Fibroblast of skin of right biceps (primary cell): ENCODE data around the gene HAAO.

ENCODE experiments used
- DNase-seq: peaks from one replicate; pipeline ENCODE4 v3.0.0-alpha.2; 2013

The HAAO gene

GRCh38 chr2:42767080-42767898 is 25.1 kb downstream of the HAAO start:
- DNase-seq: no peak

GRCh38 chr2:42765686-42766085 is 26.7 kb downstream of the HAAO start:
- DNase-seq: no peak

DNA sequence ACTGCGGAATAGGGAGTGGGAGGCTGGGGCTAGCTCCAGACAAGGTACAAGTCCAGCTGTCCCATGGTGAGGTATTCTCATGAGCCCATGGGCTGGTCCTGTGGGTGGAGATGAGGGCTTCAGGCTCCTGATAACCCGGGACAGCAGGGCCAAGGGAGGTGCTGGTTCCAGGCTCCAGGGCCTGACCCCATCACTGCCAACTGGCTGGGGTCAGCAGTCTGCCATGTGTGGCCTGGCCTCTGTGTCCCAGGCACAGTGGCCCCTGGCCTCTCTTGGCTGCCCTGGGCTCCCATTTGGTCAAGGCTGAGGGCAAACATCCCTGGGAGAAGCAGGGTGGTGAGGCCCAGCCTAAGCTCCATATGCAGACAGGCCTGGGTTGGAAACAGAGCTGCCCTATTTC is 27.5 kb downstream of the HAAO start:
- no peak for DNase-seq

GRCh38 chr2:42764096-42764495 is 28.3 kb downstream of the HAAO start, which contains the start of gene OXER1:
Gene OXER1 (minus strand): TSS chr2:42764135. CDS start chr2:42764062, 73 bp downstream.
- DNase-seq: no peak

GRCh38 chr2:42762823-42763804 is 29.3 kb downstream of the HAAO start:
- no peak for DNase-seq

GRCh38 chr2:42762155-42762554 is 30.2 kb downstream of the HAAO start:
- no peak for DNase-seq

GRCh38 chr2:42761554-42761953 is 30.8 kb downstream of the HAAO start:
- no peak for DNase-seq

DNA sequence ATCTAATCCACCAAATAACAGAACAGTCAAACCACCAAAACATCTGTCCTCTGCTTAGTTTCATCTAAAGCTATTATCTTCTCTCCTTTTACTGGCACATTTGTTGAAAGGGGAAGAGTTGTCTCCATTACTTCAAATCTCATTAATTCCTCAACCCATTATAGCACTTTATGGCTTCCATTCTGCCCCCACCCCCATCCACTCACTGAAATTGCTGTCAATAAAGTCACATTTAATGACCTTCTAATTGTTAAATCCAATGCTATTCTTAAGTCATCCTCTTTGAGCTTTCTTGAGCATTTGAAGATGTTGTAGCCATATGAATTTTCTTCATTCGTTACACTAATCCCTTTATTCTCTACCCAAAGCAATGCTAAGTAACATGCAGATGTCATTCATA is 33.6 kb downstream of the HAAO start:
- no peak for DNase-seq

GRCh38 chr2:42757981-42758740 is 34.2 kb downstream of the HAAO start:
- DNase-seq: no peak

- no peak for DNase-seq
Measured at GRCh38 chr2:42756966-42757513, 35.3 kb downstream of the HAAO start.

DNA sequence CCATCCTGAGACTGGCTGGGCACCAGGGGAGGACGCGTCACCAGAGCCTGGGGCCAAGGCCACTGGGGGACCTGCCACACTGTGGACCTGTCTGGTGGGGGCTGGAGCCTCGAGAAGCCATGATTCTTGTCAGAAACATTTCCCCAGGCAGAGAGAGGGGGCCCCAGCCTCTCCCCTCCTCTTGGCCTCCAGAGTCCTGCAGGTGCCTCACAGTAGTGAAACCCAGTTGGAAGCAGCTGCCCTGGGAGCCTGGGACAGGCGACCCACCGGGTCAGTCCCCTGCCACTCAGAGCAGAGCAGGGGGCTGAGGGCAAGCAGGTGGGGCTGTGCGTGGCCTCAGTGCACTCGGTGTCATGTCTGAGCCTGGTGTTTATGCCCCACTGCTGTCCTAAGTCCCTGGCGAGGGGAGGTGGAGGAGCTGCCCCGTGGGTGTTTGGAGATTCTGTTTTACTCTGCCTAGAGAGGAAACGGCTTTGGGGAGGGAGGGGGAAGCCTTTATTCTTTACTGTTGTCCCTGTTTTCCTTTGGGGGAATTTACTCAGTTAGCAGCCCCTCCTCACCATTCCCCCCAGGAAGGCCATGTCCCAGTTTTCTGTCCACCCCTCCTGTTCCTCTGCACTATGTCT is 36.1 kb downstream of the HAAO start:
- no peak for DNase-seq

DNA sequence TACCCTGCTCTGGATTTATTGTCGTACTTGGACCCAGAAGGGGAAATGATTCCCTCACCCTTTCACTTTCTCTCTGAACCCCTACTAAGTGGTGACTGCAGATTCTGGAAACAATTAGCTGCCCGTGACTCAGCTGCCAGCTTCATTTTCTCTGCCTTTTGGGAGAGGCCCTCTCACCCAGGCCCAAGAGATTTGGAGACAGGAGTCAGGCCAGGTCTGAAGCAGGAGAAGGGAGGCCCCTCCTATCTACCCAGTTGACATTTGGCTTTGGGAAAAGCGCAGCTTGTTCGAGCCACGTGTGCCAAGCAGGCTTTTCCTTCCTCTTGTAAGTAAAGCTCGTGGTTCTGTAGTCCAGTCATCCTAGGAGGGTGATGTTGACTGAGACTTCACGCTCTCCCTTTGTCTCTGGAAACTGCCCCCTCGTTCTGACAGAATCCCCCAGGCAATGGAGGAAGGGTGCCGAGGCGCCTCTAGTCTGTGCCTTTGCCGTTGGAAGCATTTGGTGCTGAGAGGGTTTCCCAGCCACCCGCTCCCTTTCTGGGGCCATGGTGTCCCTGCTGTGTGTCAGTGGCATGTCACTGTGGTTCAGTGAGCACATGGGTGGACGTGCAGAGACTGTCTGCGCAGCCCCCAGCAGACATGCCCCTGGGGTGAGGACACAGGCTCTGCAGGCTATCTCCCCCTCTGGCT is 37.0 kb downstream of the HAAO start:
- DNase-seq: peak; percentile 70

DNA sequence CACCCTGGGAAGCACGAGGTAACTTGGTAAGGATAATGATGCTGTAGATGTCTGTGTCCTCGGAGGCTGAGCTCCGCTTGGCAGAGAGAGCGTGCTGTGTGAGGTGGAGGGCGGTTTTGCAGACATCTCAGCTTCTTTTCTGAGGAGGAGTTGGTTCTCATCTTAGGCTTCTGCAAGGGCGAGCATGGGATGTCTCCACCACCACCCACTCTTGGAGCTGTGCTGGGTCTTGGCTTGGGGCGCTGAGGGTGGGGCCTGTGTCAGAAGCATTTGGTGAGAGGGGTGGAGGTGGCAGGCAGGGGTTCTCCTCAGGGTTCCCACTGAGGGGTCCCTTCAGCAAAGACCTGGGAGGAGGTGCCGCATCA is 37.6 kb downstream of the HAAO start:
- no peak for DNase-seq

DNA sequence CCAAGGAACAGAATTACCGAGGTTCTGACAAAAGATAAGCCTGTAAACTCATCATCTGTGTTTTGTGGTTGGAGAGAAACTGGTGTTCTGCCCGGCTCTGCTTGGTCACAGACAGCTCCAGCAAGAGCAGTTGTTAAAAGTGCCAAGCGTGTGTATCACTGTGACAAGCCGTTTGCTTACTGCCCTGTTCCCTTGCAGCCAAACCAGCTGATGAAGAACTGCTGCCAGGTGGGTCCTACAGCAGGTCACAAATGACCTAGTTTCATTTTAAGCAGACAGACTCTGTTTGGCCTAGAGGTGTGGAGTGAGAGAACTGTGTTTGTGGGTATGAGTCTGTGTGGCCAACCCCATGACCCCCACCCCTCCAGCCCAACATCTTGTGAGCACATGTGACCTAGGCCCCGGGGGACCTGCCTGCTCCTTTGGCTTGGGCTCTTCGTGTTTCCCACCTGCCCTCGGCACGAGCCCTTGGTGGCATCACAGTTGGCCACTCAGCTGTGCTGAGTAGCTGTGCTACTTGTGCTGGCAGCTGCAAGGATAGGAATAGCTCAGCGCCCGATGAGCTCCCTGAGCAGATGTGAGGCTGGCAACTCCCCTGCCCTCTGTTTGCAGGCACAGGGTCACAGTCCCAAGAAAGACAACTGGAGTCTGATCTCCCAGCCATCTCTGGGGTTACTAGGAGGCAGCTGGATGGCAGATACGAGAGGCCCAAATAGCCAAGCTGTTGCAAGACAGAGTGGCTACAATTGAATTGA is 38.2 kb downstream of the HAAO start:
- DNase-seq: no peak

- no peak for DNase-seq
Measured at GRCh38 chr2:42752816-42753813, 39.3 kb downstream of the HAAO start.

- no peak for DNase-seq
Measured at GRCh38 chr2:42752314-42752713, 40.1 kb downstream of the HAAO start.

- DNase-seq: no peak
Measured at GRCh38 chr2:42748840-42749239, 43.5 kb downstream of the HAAO start.

GRCh38 chr2:42747422-42747821 is 45.0 kb downstream of the HAAO start:
- no peak for DNase-seq

- DNase-seq: no peak
Measured at GRCh38 chr2:42744545-42745082, 47.8 kb downstream of the HAAO start.
